HG02759 (cell line): ENCODE measurements around the gene FADS1.

Experiments used
- ATAC-seq: cut with Tn5 transposase; IDR thresholded peaks from one replicate; pipeline ENCODE4 v1.9.1; 2021; ENCODE audit warnings: mild to moderate bottlenecking, moderate library complexity; ENCODE audit not compliant: unreplicated experiment

The FADS1 gene

DNA sequence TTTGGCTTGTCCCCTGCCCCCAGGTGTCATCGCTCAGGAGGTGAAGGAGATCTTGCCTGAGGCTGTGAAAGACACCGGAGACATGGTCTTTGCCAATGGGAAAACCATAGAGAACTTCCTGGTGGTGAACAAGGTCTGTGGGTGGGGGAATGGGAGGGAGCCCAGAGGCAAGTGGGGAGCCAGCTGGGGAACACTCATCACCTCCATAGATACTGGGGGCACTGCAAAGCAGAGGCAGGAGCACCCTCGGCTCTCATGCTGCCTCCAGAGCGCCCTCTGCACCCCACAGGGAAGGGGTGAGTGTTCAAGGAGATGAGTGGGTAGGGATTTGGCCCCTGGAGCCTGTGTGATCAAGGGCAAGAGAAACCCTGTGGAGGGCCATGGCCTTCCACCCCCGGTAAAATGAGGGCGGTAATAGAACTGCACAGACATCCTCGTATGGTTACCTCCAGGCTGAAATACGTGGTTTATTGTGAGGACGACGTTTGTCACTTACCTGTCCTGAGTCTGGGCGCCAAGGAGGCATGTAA, 38.4 kb downstream of the FADS1 start:
- ATAC-seq: no peak

DNA sequence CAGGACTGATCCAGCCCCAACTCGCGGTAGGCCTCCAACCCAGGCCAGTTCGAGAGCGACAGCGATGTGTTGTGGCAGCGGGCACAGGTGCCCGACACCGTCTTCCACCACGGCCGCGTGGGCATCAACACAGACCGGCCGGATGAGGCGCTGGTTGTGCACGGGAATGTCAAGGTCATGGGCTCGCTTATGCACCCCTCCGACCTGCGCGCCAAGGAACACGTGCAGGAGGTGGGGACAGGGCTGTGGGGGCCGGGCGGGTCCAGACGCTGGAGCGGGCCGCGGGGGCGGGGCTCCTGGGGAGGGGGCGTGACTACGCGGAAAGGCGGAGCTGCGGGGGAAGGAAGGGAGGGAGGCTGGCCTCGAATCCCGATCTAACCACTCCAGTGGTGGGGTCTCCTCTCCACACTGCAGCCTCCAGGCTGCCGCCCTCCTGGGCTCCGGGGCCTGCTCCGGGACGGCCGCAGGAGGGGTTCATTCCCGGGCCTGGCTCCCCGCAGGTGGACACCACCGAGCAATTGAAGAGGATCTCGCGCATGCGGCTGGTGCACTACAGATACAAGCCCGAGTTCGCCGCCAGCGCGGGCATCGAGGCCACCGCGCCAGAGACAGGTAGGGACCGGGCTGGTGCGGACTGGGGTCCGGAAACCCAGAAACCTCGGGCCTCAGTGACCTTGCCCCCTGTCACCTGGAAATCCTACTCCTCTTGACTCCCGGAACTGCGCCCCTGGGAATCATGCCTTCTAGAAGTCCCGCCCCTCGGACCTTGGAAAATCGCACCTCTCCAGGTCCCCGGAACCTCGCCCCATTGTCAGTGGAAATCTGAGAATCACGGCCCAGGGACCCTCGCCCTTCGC, 39.3 kb downstream of the FADS1 start:
- no peak for ATAC-seq

DNA sequence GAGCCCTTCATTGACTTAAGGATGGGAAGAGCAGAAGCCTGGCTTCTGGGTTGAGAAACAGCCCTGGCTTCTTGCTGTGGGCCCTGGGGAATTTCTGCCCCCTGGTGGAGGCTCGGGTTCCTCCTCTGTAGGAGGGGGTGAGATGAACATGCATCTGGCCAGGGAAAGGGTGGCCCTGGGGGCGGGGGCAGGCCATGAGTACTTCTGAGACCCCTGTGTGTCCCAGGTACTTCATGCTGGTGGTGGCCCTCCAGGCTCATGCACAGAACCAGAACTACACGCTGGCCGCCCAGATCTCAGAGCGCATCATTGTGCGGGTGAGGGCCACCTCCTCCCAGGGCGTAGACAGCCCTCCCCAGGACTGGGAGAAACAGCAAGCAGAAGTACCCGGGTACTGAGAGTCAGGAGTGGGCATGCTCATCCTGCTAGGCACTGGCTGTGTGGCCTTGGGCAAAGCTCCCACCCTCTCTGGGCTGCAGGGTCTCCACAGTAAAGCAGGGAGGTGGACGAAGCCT, 40.2 kb downstream of the FADS1 start:
- peak; percentile 45 for ATAC-seq

DNA sequence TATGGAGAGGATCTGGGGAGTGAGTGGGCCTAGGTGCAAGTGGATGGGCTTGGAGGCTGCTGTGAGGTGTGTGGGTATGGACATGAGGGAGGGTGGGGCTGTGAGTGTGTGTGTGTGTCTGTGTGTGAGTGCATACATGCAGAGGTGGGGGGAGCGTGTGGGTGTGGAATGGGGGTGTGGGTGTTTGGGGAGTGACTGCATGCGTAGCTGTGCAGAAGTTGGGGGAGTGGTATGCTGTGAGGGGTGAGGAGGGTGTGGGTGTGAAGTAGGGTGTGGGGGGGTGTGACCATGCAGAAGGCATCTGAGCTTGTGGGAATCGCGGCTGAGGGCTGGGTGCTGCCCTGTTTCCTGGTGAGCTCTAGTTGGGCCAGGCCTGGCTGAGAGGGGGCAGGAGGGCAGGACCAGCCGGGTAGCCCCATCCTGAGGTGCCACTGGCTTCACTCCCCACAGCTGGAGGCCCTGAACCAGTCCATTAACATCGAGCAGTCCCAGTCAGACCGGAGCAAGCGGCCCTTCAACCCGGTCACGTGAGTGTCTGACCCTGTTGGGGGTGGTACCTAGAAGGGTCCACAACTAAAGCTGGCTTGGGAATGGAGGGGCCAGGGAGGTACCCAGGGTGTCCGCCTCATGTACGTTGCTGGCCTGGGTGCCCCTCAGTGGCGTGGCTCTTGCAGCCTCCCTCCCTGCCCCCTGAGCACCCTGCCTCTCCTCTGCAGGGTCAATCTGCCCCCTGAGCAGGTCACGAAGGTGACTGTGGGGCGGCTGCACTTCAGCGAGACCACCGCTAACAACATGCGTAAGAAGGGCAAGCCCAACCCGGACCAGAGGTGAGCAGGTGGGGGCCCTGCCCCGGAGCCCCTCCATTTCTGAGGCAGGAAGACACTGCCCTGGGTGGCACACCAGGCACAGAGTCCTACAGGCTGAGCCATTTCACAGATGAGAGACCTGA, 40.9 kb downstream of the FADS1 start:
- no peak for ATAC-seq

DNA sequence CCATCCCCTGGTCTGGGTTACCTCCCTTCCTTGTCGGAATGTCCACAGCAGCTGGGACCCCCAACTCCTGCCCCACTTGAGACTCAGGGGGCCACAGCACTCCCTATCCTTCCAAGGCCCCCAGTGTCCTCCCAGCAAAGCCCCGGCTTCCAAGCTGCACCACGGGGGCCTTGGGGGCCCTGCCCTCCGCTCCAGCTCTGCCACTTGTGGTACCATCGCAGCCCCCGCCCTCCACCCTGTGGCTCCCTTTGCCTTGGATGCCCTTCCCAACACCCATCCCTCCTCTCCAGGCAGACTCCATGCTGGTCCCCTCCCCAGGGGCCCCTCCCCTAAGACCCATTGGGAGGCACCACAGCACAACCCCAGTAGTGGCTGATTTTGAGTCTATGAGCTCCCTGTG, 41.7 kb downstream of the FADS1 start:
- ATAC-seq: no peak

DNA sequence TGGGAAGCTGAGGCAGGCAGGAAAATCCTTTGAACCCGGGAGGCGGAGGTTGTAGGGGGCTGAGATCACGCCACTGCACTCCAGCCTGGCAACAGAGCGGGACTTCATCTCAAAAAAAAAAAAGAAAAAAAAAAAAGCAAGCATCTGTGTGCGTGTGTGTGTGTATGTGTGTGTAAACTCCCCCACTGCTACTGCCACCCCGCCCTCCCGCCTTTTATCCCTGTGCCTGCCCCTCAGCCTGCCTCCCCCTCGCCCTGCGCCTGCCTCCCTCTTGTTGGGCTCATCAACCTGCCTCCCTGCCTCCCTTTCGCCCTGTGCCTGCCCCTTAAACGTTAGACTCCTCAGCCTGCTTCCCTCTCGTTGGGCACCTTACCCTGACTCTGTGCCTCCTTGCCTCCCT, 42.4 kb downstream of the FADS1 start:
- ATAC-seq: no peak

DNA sequence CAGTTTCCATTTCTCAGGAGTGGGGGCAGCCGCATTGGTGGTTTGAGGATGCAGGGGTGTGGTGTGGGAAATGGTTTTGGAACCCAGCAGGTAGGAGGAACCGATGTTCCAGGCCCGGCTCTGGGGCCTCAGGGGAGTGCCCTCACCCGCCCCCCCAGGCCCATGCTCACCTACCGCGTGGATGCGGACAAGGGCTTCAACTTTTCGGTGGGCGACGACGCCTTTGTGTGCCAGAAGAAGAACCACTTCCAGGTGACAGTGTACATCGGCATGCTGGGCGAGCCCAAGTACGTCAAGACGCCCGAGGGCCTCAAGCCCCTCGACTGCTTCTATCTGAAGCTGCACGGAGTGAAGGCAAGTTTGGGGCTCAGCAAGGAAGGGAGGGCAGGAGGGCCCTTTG, 43.0 kb downstream of the FADS1 start:
- no peak for ATAC-seq

DNA sequence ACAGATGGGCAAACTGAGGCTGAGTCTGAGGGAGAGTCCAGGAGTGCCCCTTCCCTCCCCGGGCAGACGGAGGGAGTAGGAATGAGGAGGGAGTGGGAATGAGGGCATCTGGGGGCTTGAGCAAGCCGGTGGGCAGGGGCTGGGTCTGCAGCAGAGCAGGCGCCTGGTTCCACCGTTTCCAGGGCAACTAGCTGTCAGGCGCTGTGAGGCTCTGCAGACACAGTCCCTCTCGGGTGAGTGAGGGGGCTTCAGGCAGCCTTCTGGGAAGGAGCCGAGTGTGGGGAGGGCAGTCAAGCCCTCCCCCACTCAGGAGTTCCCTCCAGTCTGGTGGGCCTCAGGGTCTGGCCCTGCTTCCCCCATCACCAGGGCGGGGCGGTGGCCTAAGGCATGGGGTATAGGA, 43.4 kb downstream of the FADS1 start:
- ATAC-seq: no peak

DNA sequence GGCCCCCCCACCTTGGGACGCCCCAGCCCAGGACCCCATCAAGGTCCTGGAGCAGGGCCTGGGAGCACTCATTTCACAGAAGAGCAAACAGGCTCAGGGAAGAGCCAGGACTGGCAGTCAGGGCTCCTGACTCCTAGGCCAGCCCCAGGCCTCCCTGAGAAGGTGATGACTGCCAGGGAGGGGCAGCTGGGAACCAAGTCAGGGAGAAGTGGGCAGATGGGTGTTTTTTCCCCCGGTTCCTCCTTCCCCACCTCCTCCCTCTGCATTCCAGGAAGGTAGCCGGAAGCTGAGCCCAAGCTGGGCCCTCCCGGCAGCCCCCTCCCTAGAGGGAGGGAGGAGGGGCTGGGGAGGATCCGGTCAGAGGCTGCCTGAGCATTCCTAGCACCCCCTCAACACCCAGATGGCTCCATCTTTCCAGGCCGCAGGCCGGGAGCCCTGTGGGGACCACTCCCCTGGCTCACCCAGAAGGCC, 44.8 kb downstream of the FADS1 start:
- ATAC-seq: no peak

DNA sequence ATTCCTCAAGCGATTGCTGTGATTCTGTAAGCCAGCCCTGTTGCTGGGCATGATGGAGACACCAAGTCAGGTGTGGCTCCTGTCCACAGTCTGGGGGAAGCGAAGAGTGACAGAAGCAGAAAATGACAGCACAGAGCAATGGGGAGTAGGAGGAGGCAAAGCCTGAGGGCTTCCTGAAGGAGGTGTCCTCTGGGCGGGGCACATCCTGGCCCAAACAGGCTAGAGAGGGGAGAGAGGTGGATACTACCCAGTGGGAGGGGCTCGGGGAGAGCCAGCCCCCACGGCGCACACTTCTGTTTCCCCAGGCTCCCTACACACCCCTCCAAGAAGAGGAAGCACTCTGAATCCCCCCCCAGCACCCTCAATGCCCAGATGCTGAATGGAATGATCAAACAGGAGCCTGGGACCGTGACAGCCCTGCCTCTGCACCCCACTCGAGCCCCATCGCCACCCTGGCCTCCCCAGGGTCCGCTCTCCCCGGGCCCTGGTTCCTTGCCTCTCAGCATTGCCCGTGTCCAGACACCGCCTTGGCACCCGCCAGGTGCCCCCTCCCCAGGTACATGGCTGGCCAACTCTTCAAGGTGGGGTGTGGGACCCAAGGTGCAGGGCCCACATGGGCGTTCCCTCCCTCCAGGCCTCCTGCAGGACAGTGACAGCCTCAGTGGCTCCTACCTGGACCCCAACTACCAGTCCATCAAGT, 45.5 kb downstream of the FADS1 start:
- ATAC-seq: no peak

DNA sequence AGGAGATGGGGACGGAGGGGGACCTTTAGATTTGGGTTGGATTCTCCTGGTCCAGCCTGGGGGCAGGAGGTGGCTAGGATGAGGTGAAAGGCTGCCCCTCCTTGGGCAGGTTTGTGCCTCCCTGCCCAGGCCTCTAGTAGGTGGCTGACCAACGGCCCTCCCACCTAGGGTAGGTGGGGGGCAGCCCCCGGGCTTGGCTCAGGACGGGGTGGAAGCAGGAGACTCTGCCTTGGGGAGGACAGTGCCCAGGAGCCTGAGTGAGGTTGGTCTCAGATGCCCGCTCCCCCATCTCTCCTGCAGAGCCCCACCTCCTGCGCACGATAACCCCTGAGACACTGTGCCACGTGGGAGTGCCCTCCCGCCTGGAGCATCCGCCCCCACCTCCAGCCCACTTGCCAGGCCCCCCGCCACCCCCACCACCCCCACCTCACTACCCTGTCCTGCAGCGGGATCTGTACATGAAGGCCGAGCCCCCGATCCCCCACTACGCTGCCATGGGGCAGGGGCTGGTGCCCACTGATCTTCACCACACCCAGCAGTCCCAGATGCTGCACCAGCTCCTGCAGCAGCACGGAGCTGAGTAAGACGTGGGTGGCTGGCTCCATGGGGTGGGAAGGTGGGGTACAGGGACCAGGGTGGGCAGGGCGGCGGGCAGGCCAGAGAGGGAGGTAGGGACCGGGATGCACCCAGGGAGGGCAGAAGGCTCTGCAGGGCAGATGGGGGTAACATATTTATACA, 46.7 kb downstream of the FADS1 start:
- ATAC-seq: no peak

DNA sequence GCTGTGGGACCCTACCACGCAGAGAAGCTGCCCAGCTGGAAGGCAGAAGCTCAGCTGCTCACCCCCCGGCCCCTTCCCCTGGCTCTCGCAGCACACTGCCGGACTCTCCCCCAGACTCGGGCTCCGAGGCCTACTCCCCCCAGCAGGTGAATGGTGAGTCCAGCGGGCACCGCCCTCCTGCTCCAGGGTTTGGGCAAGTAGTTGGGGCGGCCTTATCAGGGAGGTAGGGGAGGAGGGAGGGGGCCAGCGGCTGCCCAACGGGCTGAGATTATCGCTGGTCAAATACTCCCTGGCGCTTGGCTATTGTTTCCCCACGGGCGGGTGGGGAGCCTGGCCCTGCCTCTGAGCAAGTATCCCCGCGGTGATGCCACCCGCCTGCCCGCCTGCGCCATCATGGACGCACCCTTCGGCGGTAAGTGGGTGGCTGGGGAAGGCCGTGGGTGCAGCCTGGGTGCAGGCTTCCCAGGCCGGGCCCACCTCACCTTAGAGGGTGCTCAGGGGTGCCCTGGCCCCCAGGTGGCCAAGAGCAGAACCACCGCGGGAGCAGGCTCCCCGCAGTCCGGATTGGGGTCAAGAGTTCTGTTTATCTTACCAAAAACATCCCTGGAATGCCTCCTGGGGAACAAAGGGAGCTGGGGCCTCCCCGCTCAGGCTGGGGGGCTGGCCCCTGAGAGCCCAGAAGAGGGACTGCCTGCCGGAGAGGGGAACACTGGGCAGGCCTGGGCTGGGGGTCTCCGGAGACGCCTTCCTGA, 47.5 kb downstream of the FADS1 start:
- ATAC-seq: no peak

DNA sequence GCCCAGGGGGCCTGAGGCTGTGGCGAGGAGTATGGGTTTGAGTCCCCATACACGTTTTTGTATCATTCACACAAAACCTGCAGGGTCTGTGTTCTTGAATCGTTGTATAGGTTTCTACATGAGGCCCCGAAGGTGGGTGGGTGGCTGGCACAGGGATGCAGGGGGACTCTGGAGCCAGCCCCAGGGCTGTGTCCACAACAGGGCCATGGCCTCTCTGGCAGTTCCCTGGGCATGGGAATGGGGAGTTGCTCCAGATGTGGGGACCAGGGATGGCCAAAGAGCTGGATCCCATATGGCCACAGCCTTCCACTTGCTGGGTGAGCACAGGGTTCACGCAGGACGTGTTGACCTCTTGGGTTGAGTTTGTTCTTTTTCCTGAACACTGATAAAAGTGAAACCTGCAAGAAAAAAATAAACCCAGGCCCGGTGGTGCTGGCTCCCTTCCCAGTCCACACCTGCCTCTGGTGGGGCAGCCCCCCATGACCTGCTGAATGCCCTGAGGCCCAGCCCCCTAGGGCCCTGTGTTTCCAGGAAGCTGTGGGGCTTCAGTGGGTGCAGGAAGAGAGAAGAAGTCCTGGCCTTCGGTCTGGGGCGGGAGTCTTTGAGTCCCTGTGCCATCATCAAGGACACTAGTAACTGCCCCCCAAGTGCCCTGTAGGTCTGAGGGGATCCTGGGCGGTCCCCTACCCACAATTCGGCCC, 48.3 kb downstream of the FADS1 start:
- ATAC-seq: no peak

DNA sequence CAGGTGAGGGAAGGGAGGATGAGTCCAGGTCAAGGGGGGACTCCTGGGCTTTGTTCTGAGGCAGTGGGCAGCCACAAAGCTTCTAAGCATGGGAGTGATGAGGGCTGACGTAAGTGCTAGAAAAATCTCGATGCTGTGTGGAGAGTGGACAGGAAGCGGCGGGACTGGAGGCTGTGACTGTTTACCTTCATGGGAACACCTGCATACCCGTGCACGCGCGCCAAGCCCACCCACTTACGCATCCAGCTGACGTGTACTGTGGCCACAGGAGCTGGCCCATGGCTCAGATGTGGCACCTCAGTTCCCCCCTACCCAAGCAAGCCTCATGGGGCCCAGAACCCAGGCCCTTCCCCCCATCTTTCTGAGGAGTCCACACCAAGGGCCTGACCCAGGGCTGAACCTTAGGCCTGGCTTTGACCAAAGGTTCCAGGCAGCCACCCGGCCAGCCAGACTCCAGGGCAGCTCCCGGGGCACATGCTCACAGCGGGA, 50.4 kb downstream of the FADS1 start:
- ATAC-seq: no peak

DNA sequence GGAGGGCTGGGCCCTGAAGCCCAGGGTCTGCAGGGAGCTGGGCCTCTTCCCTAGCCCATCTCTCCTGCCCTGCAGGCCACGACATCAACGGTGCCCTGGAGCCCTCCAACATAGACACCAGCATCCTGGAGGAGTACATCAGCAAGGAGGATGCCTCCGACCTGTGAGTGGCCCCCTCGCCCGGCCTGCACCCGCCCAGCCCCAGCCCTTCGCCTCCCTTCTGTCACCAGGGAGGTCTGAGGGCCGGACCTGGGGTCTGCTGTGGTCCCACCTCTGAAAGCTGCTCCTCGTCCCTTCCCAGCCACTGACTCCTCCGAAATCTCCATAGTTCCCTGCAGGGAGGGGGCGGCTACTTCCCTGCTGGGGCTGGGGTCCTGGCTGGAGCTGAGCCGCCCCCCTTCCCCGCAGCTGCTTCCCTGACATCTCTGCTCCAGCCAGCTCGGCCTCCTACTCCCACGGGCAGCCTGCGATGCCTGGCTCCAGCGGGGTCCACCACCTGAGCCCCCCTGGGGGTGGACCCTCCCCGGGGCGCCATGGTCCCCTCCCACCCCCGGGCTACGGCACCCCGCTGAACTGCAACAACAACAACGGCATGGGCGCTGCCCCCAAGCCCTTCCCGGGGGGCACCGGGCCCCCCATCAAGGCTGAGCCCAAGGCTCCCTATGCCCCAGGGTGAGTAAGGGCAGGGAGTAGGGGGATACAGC, 51.1 kb downstream of the FADS1 start:
- ATAC-seq: no peak

DNA sequence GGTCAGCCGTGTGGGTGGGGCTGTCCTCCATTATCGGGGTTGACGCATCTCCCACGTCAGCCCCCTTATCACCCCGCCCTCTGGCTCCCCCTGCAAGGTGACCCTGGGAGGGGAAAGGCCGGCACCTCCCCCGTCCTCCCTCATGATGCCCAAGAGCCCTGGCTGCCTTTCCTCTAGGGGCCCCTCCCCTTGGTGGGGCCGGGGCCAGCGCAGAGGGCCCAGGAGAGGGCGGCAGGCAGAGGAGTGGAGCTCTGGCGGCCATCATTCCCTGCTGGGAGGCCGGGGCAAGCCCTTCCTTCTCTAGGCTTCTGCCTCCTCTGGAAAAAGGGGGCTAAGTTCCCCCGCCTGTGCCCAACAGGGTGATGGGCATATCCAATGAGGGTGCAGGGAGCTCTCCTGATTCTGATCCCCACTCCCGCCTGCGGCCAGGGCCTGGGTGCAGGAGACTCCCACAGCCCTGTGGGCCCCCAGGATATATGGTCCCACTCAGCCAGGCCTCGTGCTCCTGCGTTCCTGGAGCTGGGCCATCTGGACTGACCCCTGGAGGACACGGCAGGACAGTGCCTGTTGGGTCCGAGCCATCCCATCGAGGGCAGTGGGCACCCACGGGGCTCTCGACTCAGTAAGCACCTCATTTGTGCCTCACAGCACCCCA, 52.1 kb downstream of the FADS1 start:
- no peak for ATAC-seq

DNA sequence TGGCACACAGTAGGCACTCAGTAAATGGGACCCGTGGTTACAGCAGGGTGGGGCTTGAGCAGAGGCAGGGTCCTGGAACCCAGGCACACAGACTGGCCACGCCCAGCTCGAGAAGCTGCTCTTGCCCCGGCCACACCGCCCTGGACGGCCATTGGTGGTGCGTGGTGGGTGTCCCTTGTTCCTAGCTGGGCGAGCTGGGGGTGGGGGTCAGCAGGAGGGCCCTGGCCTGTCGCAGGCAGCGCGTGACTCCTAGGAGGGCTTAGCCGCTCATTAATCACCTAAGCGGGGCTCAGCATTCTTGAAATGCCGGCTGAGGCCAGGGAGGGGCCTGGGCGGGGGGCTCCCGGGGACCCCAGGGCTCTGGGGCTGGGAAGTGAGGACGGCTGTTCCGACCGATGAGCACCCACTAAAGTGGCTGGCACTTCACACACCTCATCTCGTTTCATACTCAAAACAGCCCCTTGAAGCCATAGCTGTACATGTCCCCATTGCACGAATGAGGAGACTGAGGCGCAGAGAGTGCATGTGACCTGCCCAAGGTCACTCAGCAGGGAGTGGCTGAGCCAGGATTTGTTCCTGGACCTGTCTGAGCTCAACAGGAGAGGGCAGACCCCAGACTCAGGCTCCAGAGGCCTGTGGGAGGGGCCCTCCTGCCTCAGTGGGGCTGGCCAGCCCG, 52.7 kb downstream of the FADS1 start:
- no peak for ATAC-seq
